ENCODE data around the gene CLEC19A. TPM values are rescaled to one million over a fixed set of nuclear protein-coding genes. Genes with fewer than 3 reads are reported as not detected.

CLEC19A gene
- total RNA-seq, 1 experiment from 2014 or later, result 0.09 TPM

DNA sequence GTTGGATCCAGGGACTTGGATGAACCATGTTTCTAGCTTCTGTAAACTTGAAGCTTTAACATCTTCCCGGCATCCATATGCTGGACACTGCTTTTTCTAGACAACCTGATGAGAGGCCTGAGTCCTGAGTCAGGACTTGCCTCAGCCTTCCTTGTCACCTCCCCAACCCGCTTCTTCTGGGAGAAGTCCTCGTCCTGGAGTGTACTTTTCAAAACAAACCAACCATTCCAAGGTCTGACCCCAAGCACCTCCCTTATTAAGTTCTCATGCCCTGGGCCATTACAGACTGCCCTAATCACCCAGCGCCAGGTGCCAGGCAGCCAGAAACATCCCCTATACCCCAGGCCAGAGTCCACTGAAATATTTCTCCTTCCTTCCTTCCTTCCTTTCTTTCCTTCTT is 59.4 kb downstream of the CLEC19A start:
- peaks cover 41% of the 10 kb centered on the region for H3K4me1 Mint-ChIP-seq
- ChIA-PET CTCF (interaction anchor here (0.6 kb wide), 1 partner anchor 170 kb away, joined by 3 read pairs; no protein-coding TSS in a partner anchor), POLR2A (no interaction called here)
- DNase-seq (ENCODE audit: low spot score) (no peak), ATAC-seq (no peak)
- peaks cover 2% of the 10 kb centered on the region; the same call in 1 of the 2 replicates for H3K27me3 Mint-ChIP-seq (ENCODE audit: low read depth)
- no peak overlapping the region for H3K27ac Mint-ChIP-seq
- H3K4me3 Mint-ChIP-seq, result no peak overlapping the region
- 0 out of 2 replicates have a peak, but pooled peaks cover 3% of the 10 kb centered on the region for H3K36me3 Mint-ChIP-seq
- TF ChIP-seq, protein P1, sequence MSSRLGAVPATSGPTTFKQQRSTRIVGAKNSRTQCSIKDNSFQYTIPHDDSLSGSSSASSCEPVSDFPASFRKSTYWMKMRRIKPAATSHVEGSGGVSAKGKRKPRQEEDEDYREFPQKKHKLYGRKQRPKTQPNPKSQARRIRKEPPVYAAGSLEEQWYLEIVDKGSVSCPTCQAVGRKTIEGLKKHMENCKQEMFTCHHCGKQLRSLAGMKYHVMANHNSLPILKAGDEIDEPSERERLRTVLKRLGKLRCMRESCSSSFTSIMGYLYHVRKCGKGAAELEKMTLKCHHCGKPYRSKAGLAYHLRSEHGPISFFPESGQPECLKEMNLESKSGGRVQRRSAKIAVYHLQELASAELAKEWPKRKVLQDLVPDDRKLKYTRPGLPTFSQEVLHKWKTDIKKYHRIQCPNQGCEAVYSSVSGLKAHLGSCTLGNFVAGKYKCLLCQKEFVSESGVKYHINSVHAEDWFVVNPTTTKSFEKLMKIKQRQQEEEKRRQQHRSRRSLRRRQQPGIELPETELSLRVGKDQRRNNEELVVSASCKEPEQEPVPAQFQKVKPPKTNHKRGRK (CRISPR knock-in tag; IDR thresholded peaks at IDR 0.05; ENCODE audit: borderline replicate concordance), result no peak
- TF ChIP-seq, protein P2, sequence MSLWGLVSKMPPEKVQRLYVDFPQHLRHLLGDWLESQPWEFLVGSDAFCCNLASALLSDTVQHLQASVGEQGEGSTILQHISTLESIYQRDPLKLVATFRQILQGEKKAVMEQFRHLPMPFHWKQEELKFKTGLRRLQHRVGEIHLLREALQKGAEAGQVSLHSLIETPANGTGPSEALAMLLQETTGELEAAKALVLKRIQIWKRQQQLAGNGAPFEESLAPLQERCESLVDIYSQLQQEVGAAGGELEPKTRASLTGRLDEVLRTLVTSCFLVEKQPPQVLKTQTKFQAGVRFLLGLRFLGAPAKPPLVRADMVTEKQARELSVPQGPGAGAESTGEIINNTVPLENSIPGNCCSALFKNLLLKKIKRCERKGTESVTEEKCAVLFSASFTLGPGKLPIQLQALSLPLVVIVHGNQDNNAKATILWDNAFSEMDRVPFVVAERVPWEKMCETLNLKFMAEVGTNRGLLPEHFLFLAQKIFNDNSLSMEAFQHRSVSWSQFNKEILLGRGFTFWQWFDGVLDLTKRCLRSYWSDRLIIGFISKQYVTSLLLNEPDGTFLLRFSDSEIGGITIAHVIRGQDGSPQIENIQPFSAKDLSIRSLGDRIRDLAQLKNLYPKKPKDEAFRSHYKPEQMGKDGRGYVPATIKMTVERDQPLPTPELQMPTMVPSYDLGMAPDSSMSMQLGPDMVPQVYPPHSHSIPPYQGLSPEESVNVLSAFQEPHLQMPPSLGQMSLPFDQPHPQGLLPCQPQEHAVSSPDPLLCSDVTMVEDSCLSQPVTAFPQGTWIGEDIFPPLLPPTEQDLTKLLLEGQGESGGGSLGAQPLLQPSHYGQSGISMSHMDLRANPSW (CRISPR knock-in tag; conservative IDR thresholded peaks at IDR 0.05; ENCODE audit: low read depth), result no peak
- TF ChIP-seq GRHL2 (CRISPR knock-in tag; IDR thresholded peaks at IDR 0.05; ENCODE audit: insufficient replicate concordance, severe bottlenecking) (no peak), ESRRA (CRISPR knock-in tag; IDR thresholded peaks at IDR 0.05; ENCODE audit: borderline replicate concordance) (no peak), PRRX2 (CRISPR knock-in tag; IDR thresholded peaks at IDR 0.05) (no peak), HMGA2 (CRISPR knock-in tag; IDR thresholded peaks at IDR 0.05) (no peak), SMAD4 (CRISPR knock-in tag; IDR thresholded peaks at IDR 0.05) (no peak), JAZF1 (CRISPR knock-in tag; IDR thresholded peaks at IDR 0.05) (no peak), GTF2I (CRISPR knock-in tag; conservative IDR thresholded peaks at IDR 0.05) (no peak), FOXJ3 (CRISPR knock-in tag; IDR thresholded peaks at IDR 0.05; ENCODE audit: borderline replicate concordance) (no peak), TEAD4 (CRISPR knock-in tag; IDR thresholded peaks at IDR 0.05) (no peak), KAT7 (CRISPR knock-in tag; IDR thresholded peaks at IDR 0.05; ENCODE audit: borderline replicate concordance) (no peak), ZNF671 (CRISPR knock-in tag; IDR thresholded peaks at IDR 0.05) (no peak), TCF7 (CRISPR knock-in tag; IDR thresholded peaks at IDR 0.05; ENCODE audit: low read depth) (no peak), TP53 (CRISPR knock-in tag; IDR thresholded peaks at IDR 0.05) (no peak), RELA (CRISPR knock-in tag; IDR thresholded peaks at IDR 0.05; ENCODE audit: borderline replicate concordance) (no peak)
- TF ChIP-seq, protein P3, sequence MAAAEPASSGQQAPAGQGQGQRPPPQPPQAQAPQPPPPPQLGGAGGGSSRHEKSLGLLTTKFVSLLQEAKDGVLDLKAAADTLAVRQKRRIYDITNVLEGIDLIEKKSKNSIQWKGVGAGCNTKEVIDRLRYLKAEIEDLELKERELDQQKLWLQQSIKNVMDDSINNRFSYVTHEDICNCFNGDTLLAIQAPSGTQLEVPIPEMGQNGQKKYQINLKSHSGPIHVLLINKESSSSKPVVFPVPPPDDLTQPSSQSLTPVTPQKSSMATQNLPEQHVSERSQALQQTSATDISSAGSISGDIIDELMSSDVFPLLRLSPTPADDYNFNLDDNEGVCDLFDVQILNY (CRISPR knock-in tag; IDR thresholded peaks at IDR 0.05), result no peak
- TF ChIP-seq, protein P4, sequence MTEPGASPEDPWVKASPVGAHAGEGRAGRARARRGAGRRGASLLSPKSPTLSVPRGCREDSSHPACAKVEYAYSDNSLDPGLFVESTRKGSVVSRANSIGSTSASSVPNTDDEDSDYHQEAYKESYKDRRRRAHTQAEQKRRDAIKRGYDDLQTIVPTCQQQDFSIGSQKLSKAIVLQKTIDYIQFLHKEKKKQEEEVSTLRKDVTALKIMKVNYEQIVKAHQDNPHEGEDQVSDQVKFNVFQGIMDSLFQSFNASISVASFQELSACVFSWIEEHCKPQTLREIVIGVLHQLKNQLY (CRISPR knock-in tag; IDR thresholded peaks at IDR 0.05), result no peak
- H3K9me3 Mint-ChIP-seq, result peaks cover 23% of the 10 kb centered on the region

DNA sequence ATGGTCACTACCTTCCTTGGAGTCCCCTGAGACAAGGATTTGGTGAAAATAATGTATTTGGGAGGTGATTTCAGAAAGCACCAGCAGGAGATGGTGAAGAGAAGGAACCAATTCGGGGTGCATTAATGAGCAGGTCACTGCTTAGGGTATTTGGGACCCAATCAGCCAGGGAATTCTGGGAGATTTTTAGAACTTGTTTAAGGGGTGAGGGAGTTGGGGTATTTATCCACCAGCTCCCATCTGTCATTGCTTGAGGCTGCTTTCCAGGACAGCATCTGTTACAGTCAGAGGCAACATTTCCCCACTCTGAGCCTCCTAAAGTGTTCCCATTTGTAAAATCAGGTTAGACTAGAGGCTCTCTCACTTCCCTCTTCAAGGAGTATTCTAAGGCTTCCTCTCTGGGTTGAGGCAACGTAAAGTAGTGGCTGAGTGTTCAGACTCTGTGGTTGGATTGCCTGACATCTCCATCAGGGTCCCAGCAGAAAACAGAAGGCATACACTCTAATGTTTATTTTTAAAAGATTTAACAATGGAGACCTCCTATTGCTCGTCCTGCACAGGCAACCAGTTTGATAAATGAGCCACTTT is 60.9 kb downstream of the CLEC19A start:
- CTCF ChIA-PET, result no interaction called here
- H3K9me3 Mint-ChIP-seq, result peaks cover 21% of the 10 kb centered on the region
- TF ChIP-seq NFYB (CRISPR knock-in tag; conservative IDR thresholded peaks at IDR 0.05; ENCODE audit: low read depth), result no peak
- TF ChIP-seq ZNF121 (CRISPR knock-in tag; IDR thresholded peaks at IDR 0.05), result no peak
- TF ChIP-seq GABPB1 (CRISPR knock-in tag; IDR thresholded peaks at IDR 0.05), result no peak
- TF ChIP-seq, protein P5, sequence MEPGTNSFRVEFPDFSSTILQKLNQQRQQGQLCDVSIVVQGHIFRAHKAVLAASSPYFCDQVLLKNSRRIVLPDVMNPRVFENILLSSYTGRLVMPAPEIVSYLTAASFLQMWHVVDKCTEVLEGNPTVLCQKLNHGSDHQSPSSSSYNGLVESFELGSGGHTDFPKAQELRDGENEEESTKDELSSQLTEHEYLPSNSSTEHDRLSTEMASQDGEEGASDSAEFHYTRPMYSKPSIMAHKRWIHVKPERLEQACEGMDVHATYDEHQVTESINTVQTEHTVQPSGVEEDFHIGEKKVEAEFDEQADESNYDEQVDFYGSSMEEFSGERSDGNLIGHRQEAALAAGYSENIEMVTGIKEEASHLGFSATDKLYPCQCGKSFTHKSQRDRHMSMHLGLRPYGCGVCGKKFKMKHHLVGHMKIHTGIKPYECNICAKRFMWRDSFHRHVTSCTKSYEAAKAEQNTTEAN (CRISPR knock-in tag; IDR thresholded peaks at IDR 0.05), result no peak
- DNase-seq (ENCODE audit: low spot score) (no peak), ATAC-seq (no peak)
- 0 out of 2 replicates have a peak, but pooled peaks cover 3% of the 10 kb centered on the region for H3K36me3 Mint-ChIP-seq
- H3K4me1 Mint-ChIP-seq, result peaks cover 41% of the 10 kb centered on the region
- H3K27me3 Mint-ChIP-seq (ENCODE audit: low read depth), result peaks cover 2% of the 10 kb centered on the region; the same call in 1 of the 2 replicates
- no peak overlapping the region for H3K4me3 Mint-ChIP-seq
- POLR2A ChIA-PET, result no interaction called here
- H3K27ac Mint-ChIP-seq, result no peak overlapping the region
